ENCODE data around the gene ECE1.

Gene ECE1

DNA sequence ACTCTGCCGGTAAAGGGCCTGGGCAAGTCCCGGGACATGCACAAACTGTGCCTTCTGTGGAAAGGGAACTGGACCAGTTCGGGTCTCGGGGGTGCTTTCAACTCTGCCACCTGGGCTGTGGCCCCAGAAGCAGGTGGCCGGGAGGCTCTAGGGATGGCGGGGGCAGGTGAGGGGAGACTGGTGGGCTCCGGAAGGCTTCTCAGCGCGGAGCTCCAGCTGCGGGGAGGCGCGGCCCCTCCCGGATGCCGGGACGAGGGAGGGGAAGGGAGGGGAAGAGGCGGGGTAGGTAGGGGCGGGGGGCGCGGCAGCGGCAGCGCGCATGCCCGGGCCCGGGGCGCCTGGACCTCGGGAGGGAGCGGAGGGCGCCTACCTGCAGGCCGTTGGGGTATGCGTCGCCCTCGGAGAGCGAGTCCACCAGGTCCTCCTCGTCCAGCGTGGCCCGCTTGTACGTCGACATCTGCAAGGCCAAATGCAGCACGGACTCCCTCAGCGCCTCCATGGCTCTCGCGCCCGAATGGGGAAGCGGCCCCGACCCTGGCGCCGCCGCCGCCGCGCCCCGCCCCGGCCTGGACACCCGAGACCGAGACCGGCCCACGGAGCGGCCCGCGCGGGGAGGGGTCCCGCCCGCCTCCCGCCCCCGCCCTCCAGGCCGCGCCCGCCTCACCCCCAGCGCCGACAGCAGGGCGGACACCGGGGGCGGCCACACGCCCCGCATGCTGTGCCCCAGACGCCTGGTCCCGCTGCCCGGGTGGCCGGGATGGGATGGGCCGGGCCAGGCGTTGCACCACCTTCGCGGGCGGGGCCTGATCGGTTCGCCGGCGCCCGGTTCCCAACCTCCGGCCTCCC, at the start of gene ECE1:
Gene ECE1, minus strand, starts transcription at position 764 of the 846 bp plus-strand sequence. Its CDS starts 49 bp downstream, at position 715.
- Histone ChIP-seq H3K36me3 (ENCODE audit: insufficient read depth, low read length) (no peaks in the 10 kb centered on the region), H3K9me3 (ENCODE audit: insufficient read depth, low read depth, low read length) (no peaks in the 10 kb centered on the region), H3K4me3 (ENCODE audit: low read length, poor library complexity, severe bottlenecking) (peak within 1 kb of the TSS; percentile 76), H3F3A (ENCODE audit: low read depth) (no peaks in the 10 kb centered on the region; the same call in 1 of the 2 replicates), H2AFZ (ENCODE audit: low read length) (peak within 1 kb of the TSS; percentile 57), H3K9ac (ENCODE audit: low read depth, low read length, poor library complexity, severe bottlenecking) (peak within 1 kb of the TSS; percentile 73), H3K4me2 (ENCODE audit: low read depth, low read length, poor library complexity, severe bottlenecking) (peak within 1 kb of the TSS; percentile 69), H3K9me2 (replicated peaks; ENCODE audit: low read depth, low read length) (no peaks in the 10 kb centered on the region), H4K20me1 (ENCODE audit: insufficient read depth, low read length, poor library complexity, severe bottlenecking) (no peaks in the 10 kb centered on the region), H3K4me1 (ENCODE audit: insufficient read depth, low read length, poor library complexity, severe bottlenecking) (peaks cover 38% of the 10 kb centered on the region), H3K79me2 (ENCODE audit: insufficient read depth, low read length) (no peaks in the 10 kb centered on the region), H3K27me3 (ENCODE audit: insufficient read depth, low read length, poor library complexity, severe bottlenecking) (no peaks in the 10 kb centered on the region)
- no peak for TF ChIP-seq CTCF (conservative IDR thresholded peaks at IDR 0.05; ENCODE audit: low read length)
- TF ChIP-seq EZH2phosphoT487 (IDR thresholded peaks at IDR 0.05; ENCODE audit: borderline replicate concordance) = no peak

- Histone ChIP-seq H3K4me2 (ENCODE audit: low read depth, low read length, poor library complexity, severe bottlenecking) (no peak overlapping the region), H4K20me1 (ENCODE audit: insufficient read depth, low read length, poor library complexity, severe bottlenecking) (no peaks in the 10 kb centered on the region), H3K79me2 (ENCODE audit: insufficient read depth, low read length) (peaks cover 11% of the 10 kb centered on the region; the same call in 1 of the 2 replicates), H3K4me1 (ENCODE audit: insufficient read depth, low read length, poor library complexity, severe bottlenecking) (peaks cover 57% of the 10 kb centered on the region), H2AFZ (ENCODE audit: low read length) (no peak overlapping the region), H3F3A (ENCODE audit: low read depth) (0 out of 2 replicates have a peak, but pooled peaks cover 4% of the 10 kb centered on the region), H3K9me3 (ENCODE audit: insufficient read depth, low read depth, low read length) (no peaks in the 10 kb centered on the region), H3K9me2 (replicated peaks; ENCODE audit: low read depth, low read length) (no peaks in the 10 kb centered on the region), H3K36me3 (ENCODE audit: insufficient read depth, low read length) (no peaks in the 10 kb centered on the region), H3K4me3 (ENCODE audit: low read length, poor library complexity, severe bottlenecking) (no peak overlapping the region), H3K9ac (ENCODE audit: low read depth, low read length, poor library complexity, severe bottlenecking) (no peak overlapping the region), H3K27me3 (ENCODE audit: insufficient read depth, low read length, poor library complexity, severe bottlenecking) (no peaks in the 10 kb centered on the region)
- no peak for TF ChIP-seq EZH2phosphoT487 (IDR thresholded peaks at IDR 0.05; ENCODE audit: borderline replicate concordance)
- TF ChIP-seq CTCF (conservative IDR thresholded peaks at IDR 0.05; ENCODE audit: low read length) = no peak
Measured at GRCh38 chr1:21339356-21340229, 49.3 kb upstream of the ECE1 start.

DNA sequence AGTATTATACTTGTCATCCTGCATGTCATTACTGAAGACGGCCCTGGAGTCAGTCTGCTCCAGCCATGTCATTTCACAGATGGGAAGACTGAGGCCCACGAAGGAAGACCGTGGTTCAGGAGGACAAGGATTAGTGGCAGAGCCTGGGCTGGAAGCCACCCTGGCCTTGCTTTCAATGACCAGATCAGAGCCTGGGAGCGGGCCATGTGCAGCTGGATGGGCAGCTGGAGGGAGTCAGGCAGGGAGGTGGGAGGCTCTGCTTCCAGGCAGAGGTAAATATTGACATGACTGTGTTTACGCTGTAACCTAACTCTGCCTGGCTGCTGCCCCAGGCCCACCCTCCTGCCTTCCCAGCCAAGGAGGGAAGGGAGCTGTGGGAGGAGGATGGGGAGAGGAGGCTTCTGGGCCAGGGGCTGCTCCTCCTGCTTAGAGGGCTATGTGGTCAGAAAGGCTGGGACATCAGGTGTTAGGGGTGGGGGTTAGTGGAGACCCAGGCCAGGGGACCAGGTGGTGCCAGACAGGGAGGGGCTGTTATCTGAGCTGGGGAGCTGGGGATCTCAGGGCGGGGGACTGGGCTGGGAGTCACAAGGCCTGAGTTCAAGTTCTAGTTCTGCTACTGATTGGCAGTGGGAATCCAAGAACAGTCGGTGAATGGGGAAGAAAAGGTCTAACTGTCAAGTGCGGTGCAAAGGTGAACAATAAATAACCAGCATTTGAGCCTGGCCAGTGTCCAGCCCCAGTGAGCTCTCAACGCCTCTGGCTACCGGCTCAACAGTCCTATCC, 48.5 kb upstream of the ECE1 start:
- no peaks in the 10 kb centered on the region for H3K27me3 ChIP-seq (ENCODE audit: insufficient read depth, low read length, poor library complexity, severe bottlenecking)
- H3K4me2 ChIP-seq (ENCODE audit: low read depth, low read length, poor library complexity, severe bottlenecking) = no peak overlapping the region
- no peak overlapping the region for H3K9ac ChIP-seq (ENCODE audit: low read depth, low read length, poor library complexity, severe bottlenecking)
- no peaks in the 10 kb centered on the region for H3K9me3 ChIP-seq (ENCODE audit: insufficient read depth, low read depth, low read length)
- peaks cover 11% of the 10 kb centered on the region; the same call in 1 of the 2 replicates for H3K79me2 ChIP-seq (ENCODE audit: insufficient read depth, low read length)
- no peaks in the 10 kb centered on the region for H3K36me3 ChIP-seq (ENCODE audit: insufficient read depth, low read length)
- no peaks in the 10 kb centered on the region for H3K9me2 ChIP-seq (replicated peaks; ENCODE audit: low read depth, low read length)
- H3K4me3 ChIP-seq (ENCODE audit: low read length, poor library complexity, severe bottlenecking) = no peak overlapping the region
- H3F3A ChIP-seq (ENCODE audit: low read depth) = peaks cover 6% of the 10 kb centered on the region
- H2AFZ ChIP-seq (ENCODE audit: low read length) = no peak overlapping the region
- peaks cover 54% of the 10 kb centered on the region for H3K4me1 ChIP-seq (ENCODE audit: insufficient read depth, low read length, poor library complexity, severe bottlenecking)
- no peak for TF ChIP-seq EZH2phosphoT487 (IDR thresholded peaks at IDR 0.05; ENCODE audit: borderline replicate concordance)
- no peak for TF ChIP-seq CTCF (conservative IDR thresholded peaks at IDR 0.05; ENCODE audit: low read length)
- H4K20me1 ChIP-seq (ENCODE audit: insufficient read depth, low read length, poor library complexity, severe bottlenecking) = no peaks in the 10 kb centered on the region
